ENCODE data around the gene CYTH1.

- TF ChIP-seq CTCF (IDR thresholded peaks at IDR 0.05) (no peak), POLR2A (IDR thresholded peaks at IDR 0.05) (no peak), POLR2AphosphoS5 (IDR thresholded peaks at IDR 0.05; ENCODE audit: insufficient read depth in 1 of 2, low read depth in 1 of 2) (no peak)
Measured at GRCh38 chr17:78678711-78679110, 103.4 kb downstream of the CYTH1 start.

Measured in vagina (tissue), 2 donors.